ENCODE results near the gene ADGRG2. TPM values are rescaled to one million over a fixed set of nuclear protein-coding genes. Genes with fewer than 3 reads are reported as not detected.

Gene ADGRG2
- total and polyA plus RNA-seq, 7 experiments from 2014 or later, result 0.08 TPM; not detected in 6

- Mint-ChIP-seq H3K27me3 (no peaks in the 10 kb centered on the region), H3K27ac (no peak overlapping the region), H3K9me3 (peaks cover 0 to 3% (median 0%) of the 10 kb centered on the region in 11 donors), H3K4me1 (peaks cover 15 to 28% (median 24%) of the 10 kb centered on the region in 7 donors), H3K36me3 (peaks cover 0 to 12% (median 0%) of the 10 kb centered on the region in 5 donors), H3K4me3 (no peak overlapping the region)
- DNase-seq (no peak), ATAC-seq (no peak)
- Histone ChIP-seq H3K4me3 (ENCODE audit: low read length) (no peak overlapping the region), H3K27me3 (ENCODE audit: control insufficient read depth in 2 of 2, insufficient read depth in 2 of 2, low read length in 2 of 2) (no peaks in the 10 kb centered on the region), H3K9me3 (ENCODE audit: control insufficient read depth in 2 of 3, low read length in 3 of 3) (no peaks in the 10 kb centered on the region), H3K4me1 (ENCODE audit: control insufficient read depth in 2 of 2, insufficient read depth in 2 of 2, low read length in 2 of 2) (no peaks in the 10 kb centered on the region), H3K27ac (ENCODE audit: low read depth, low read length) (no peak overlapping the region), H3K36me3 (ENCODE audit: control insufficient read depth in 2 of 3, insufficient read depth in 3 of 3, low read length in 3 of 3) (no peaks in the 10 kb centered on the region)
- CTCF ChIA-PET, result no interaction called here
- intact Hi-C loops (cut with micrococcal nuclease), result no loop called here
- POLR2A ChIA-PET, result no interaction called here
These were observed 155.6 kb downstream of the ADGRG2 start for GRCh38 chrX:18966624-18967023.

DNA sequence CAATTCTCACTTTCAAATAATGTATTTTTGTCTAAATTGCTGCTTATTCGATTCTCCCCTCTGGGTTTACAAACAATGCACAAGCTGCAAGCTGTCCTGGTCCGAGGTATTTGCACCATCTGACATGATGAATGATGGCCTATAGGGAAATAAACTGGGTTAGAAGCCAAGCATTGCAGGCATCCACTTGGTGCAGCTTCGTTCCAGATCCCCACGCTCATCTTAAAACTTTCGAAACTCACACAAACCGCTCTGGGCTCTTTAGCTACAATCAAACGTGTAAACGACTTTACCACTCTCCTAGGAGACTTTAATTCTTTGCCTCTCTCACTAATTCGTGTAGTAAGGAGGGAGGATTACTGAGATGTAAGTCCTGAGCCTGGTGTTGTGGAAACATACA is 157.4 kb downstream of the ADGRG2 start:
- no peak for DNase-seq

GRCh38 chrX:18964026-18964425 is 158.2 kb downstream of the ADGRG2 start:
- Mint-ChIP-seq H3K4me1 (peaks cover 23 to 42% (median 30%) of the 10 kb centered on the region in 7 donors), H3K27me3 (no peaks in the 10 kb centered on the region), H3K9me3 (no peaks in the 10 kb centered on the region), H3K27ac (peak overlapping the region in 2 of 9 donors; percentile 53 to 69), H3K36me3 (peaks cover 0 to 3% (median 0%) of the 10 kb centered on the region in 5 donors), H3K4me3 (no peak overlapping the region)
- Histone ChIP-seq H3K4me1 (ENCODE audit: control insufficient read depth in 2 of 2, insufficient read depth in 2 of 2, low read length in 2 of 2) (no peaks in the 10 kb centered on the region), H3K9me3 (ENCODE audit: control insufficient read depth in 2 of 3, low read length in 3 of 3) (no peaks in the 10 kb centered on the region), H3K27ac (ENCODE audit: low read depth, low read length) (no peak overlapping the region), H3K36me3 (ENCODE audit: control insufficient read depth in 2 of 3, insufficient read depth in 3 of 3, low read length in 3 of 3) (no peaks in the 10 kb centered on the region), H3K27me3 (ENCODE audit: control insufficient read depth in 2 of 2, insufficient read depth in 2 of 2, low read length in 2 of 2) (no peaks in the 10 kb centered on the region), H3K4me3 (ENCODE audit: low read length) (no peak overlapping the region)
- ChIA-PET CTCF (no interaction called here), POLR2A (interaction anchor here (0.6 kb wide), 1 partner anchor 575 kb away, joined by 3 read pairs; no protein-coding TSS in a partner anchor)
- intact Hi-C loops (cut with micrococcal nuclease), result no loop called here
- ATAC-seq, result no peak
- DNase-seq, result no peak

More for the DNA sequence above, 157.4 kb downstream of the ADGRG2 start:
- Histone ChIP-seq H3K27me3 (ENCODE audit: control insufficient read depth in 2 of 2, insufficient read depth in 2 of 2, low read length in 2 of 2) (no peaks in the 10 kb centered on the region), H3K27ac (ENCODE audit: low read depth, low read length) (no peak overlapping the region), H3K4me3 (ENCODE audit: low read length) (no peak overlapping the region), H3K9me3 (ENCODE audit: control insufficient read depth in 2 of 3, low read length in 3 of 3) (no peaks in the 10 kb centered on the region), H3K36me3 (ENCODE audit: control insufficient read depth in 2 of 3, insufficient read depth in 3 of 3, low read length in 3 of 3) (no peaks in the 10 kb centered on the region), H3K4me1 (ENCODE audit: control insufficient read depth in 2 of 2, insufficient read depth in 2 of 2, low read length in 2 of 2) (no peaks in the 10 kb centered on the region)
- Mint-ChIP-seq H3K4me1 (peaks cover 22 to 38% (median 30%) of the 10 kb centered on the region in 7 donors), H3K4me3 (no peak overlapping the region), H3K36me3 (peaks cover 0 to 3% (median 0%) of the 10 kb centered on the region in 5 donors), H3K9me3 (no peaks in the 10 kb centered on the region), H3K27ac (no peak overlapping the region), H3K27me3 (no peaks in the 10 kb centered on the region)
- intact Hi-C loops (cut with micrococcal nuclease), result no loop called here
- ChIA-PET CTCF (no interaction called here), POLR2A (no interaction called here)
- no peak for ATAC-seq

GRCh38 chrX:18962329-18962728 is 159.9 kb downstream of the ADGRG2 start:
- intact Hi-C loops (cut with micrococcal nuclease), result no loop called here
- peaks cover 23 to 44% (median 30%) of the 10 kb centered on the region in 7 donors for H3K4me1 Mint-ChIP-seq
- Histone ChIP-seq H3K9me3 (ENCODE audit: control insufficient read depth in 2 of 3, low read length in 3 of 3) (no peaks in the 10 kb centered on the region), H3K27ac (ENCODE audit: low read depth, low read length) (no peak overlapping the region), H3K27me3 (ENCODE audit: control insufficient read depth in 2 of 2, insufficient read depth in 2 of 2, low read length in 2 of 2) (no peaks in the 10 kb centered on the region), H3K4me1 (ENCODE audit: control insufficient read depth in 2 of 2, insufficient read depth in 2 of 2, low read length in 2 of 2) (no peaks in the 10 kb centered on the region), H3K36me3 (ENCODE audit: control insufficient read depth in 2 of 3, insufficient read depth in 3 of 3, low read length in 3 of 3) (no peaks in the 10 kb centered on the region), H3K4me3 (ENCODE audit: low read length) (no peak overlapping the region)
- no peak overlapping the region for H3K27ac Mint-ChIP-seq
- ATAC-seq (no peak), DNase-seq (no peak)
- CTCF ChIA-PET, result no interaction called here
- POLR2A ChIA-PET, result no interaction called here
- H3K9me3 Mint-ChIP-seq, result no peaks in the 10 kb centered on the region
- H3K4me3 Mint-ChIP-seq, result no peak overlapping the region
- no peaks in the 10 kb centered on the region for H3K27me3 Mint-ChIP-seq
- peaks cover 0 to 3% (median 0%) of the 10 kb centered on the region in 5 donors for H3K36me3 Mint-ChIP-seq

GRCh38 chrX:18961686-18962085 is 160.6 kb downstream of the ADGRG2 start:
- Mint-ChIP-seq H3K27me3 (no peaks in the 10 kb centered on the region), H3K36me3 (no peaks in the 10 kb centered on the region), H3K4me1 (peaks cover 23 to 44% (median 30%) of the 10 kb centered on the region in 7 donors), H3K9me3 (no peaks in the 10 kb centered on the region), H3K4me3 (no peak overlapping the region), H3K27ac (no peak overlapping the region)
- intact Hi-C loops (cut with micrococcal nuclease), result no loop called here
- Histone ChIP-seq H3K36me3 (ENCODE audit: control insufficient read depth in 2 of 3, insufficient read depth in 3 of 3, low read length in 3 of 3) (no peaks in the 10 kb centered on the region), H3K9me3 (ENCODE audit: control insufficient read depth in 2 of 3, low read length in 3 of 3) (no peaks in the 10 kb centered on the region), H3K4me3 (ENCODE audit: low read length) (no peak overlapping the region), H3K27me3 (ENCODE audit: control insufficient read depth in 2 of 2, insufficient read depth in 2 of 2, low read length in 2 of 2) (no peaks in the 10 kb centered on the region), H3K27ac (ENCODE audit: low read depth, low read length) (no peak overlapping the region), H3K4me1 (ENCODE audit: control insufficient read depth in 2 of 2, insufficient read depth in 2 of 2, low read length in 2 of 2) (no peaks in the 10 kb centered on the region)
- DNase-seq, result no peak
- peak; percentile 51 for ATAC-seq
- CTCF ChIA-PET, result no interaction called here
- POLR2A ChIA-PET, result no interaction called here

DNA sequence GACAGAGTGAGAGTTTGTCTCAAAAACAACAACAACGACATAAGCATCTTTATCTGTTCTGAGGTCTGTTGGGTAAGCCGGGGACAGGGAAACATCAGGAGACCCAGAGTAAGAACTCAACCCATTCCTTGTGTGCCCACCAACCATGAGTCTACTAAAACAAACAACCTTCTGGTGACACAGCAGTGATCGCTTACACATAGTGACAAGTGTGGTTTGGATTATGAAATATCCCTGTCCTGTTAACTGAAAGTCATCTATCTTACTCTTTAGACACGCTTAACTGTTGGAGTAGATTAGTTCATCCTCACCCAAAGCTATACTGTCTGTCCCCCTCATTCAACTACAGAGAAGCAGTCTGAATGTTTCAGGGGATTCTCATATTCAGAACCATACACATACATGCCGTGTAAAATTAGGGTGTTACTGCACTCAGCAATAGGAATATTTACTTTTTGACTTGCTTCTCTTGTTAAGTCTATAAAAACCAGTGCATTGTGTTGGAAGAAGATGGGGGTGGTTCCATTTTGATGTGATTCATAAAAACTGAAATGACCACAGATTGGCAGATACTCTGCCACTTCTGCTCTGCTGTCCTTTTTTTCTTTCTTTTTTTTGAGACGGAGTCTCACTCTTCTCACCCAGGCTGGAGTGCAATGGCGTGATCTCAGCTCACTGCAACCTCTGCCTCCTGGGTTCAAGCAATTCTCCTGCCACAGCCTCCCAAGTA is 165.8 kb downstream of the ADGRG2 start:
- no peaks in the 10 kb centered on the region for H3K36me3 ChIP-seq (ENCODE audit: control insufficient read depth in 2 of 3, insufficient read depth in 3 of 3, low read length in 3 of 3)
- CTCF ChIA-PET, result no interaction called here
- H3K27ac ChIP-seq (ENCODE audit: low read depth, low read length), result no peak overlapping the region
- Mint-ChIP-seq H3K27ac (no peak overlapping the region), H3K4me3 (no peak overlapping the region), H3K9me3 (no peaks in the 10 kb centered on the region), H3K4me1 (peaks cover 9 to 31% (median 20%) of the 10 kb centered on the region in 7 donors), H3K36me3 (peaks cover 0 to 3% (median 0%) of the 10 kb centered on the region in 5 donors), H3K27me3 (no peaks in the 10 kb centered on the region)
- H3K4me1 ChIP-seq (ENCODE audit: control insufficient read depth in 2 of 2, insufficient read depth in 2 of 2, low read length in 2 of 2), result no peaks in the 10 kb centered on the region
- POLR2A ChIA-PET, result no interaction called here
- no peaks in the 10 kb centered on the region for H3K9me3 ChIP-seq (ENCODE audit: control insufficient read depth in 2 of 3, low read length in 3 of 3)
- H3K4me3 ChIP-seq (ENCODE audit: low read length), result no peak overlapping the region
- intact Hi-C loops (cut with micrococcal nuclease), result no loop called here
- DNase-seq (no peak), ATAC-seq (peak; percentile 62)
- H3K27me3 ChIP-seq (ENCODE audit: control insufficient read depth in 2 of 2, insufficient read depth in 2 of 2, low read length in 2 of 2), result no peaks in the 10 kb centered on the region

- H3K4me3 Mint-ChIP-seq, result no peak overlapping the region
- no peaks in the 10 kb centered on the region for H3K9me3 Mint-ChIP-seq
- no peaks in the 10 kb centered on the region for H3K27me3 Mint-ChIP-seq
- H3K36me3 ChIP-seq (ENCODE audit: control insufficient read depth in 2 of 3, insufficient read depth in 3 of 3, low read length in 3 of 3), result peaks cover 0 to 7% (median 0%) of the 10 kb centered on the region in 3 experiments
- H3K27ac ChIP-seq (ENCODE audit: low read depth, low read length), result no peak overlapping the region
- no peaks in the 10 kb centered on the region for H3K27me3 ChIP-seq (ENCODE audit: control insufficient read depth in 2 of 2, insufficient read depth in 2 of 2, low read length in 2 of 2)
- H3K4me1 Mint-ChIP-seq, result peaks cover 9 to 29% (median 19%) of the 10 kb centered on the region in 7 donors
- intact Hi-C loops (cut with micrococcal nuclease), result loop anchor here in 1 of 2 donors (2.0 kb wide), 1 partner anchor 29 kb away; the partner anchor contains the start of gene PHKA2
- H3K27ac Mint-ChIP-seq, result no peak overlapping the region
- no peaks in the 10 kb centered on the region for H3K9me3 ChIP-seq (ENCODE audit: control insufficient read depth in 2 of 3, low read length in 3 of 3)
- ATAC-seq, result no peak
- POLR2A ChIA-PET, result interaction anchor here (0.7 kb wide), 1 partner anchor 13 kb away, joined by 3 read pairs; no protein-coding TSS in a partner anchor
- CTCF ChIA-PET, result interaction anchor here (0.6 kb wide), 1 partner anchor 72 kb away, joined by 6 read pairs; no protein-coding TSS in a partner anchor
- H3K4me1 ChIP-seq (ENCODE audit: control insufficient read depth in 2 of 2, insufficient read depth in 2 of 2, low read length in 2 of 2), result no peaks in the 10 kb centered on the region
- H3K4me3 ChIP-seq (ENCODE audit: low read length), result no peak overlapping the region
- H3K36me3 Mint-ChIP-seq, result peaks cover 0 to 8% (median 0%) of the 10 kb centered on the region in 5 donors
- no peak for DNase-seq
These were observed 166.6 kb downstream of the ADGRG2 start for GRCh38 chrX:18955676-18956075.

Data from naive thymus-derived CD4-positive, alpha-beta T cell (primary cell).